Prostate gland (tissue), 2 donors: ENCODE measurements around the gene RFTN1. TPM values are rescaled to one million over a fixed set of nuclear protein-coding genes. Genes with fewer than 3 reads are reported as not detected.

Source experiments
- DNase-seq: peaks from one replicate; pipeline ENCODE4 v3.0.0-alpha.2; 2019; ENCODE audit warnings: low spot score
- H3K27ac ChIP-seq, 2 donors: fragments of 200-600 bp; sonication (generic); 2 replicates each; pipeline ENCODE4 v1.5.1; 2017 to 2019
- H3K27me3 ChIP-seq: fragments of 200-600 bp; sonication (generic); replicated peaks from 2 replicates; pipeline ENCODE4 v1.5.1; 2019; ENCODE audit not compliant: insufficient read depth
- H3K36me3 ChIP-seq, 2 donors: fragments of 200-600 bp; sonication (generic); 1 replicate in 1 of 2; 2 replicates in 1 of 2; pipeline versions ENCODE4 v1.5.1 to v1.8.1; 2017 to 2019
- H3K4me1 ChIP-seq: fragments of 200-600 bp; sonication (generic); replicated peaks from 2 replicates; pipeline ENCODE4 v1.5.1; 2019
- H3K4me3 ChIP-seq, 2 donors: fragments of 200-600 bp; sonication (generic); 2 replicates each; pipeline ENCODE4 v1.5.1; 2017 to 2019
- H3K9me3 ChIP-seq: fragments of 200-600 bp; sonication (generic); 2 replicates; pipeline ENCODE4 v1.5.1; 2017
- POLR2A ChIP-seq: fragments of 450-650 bp; IDR thresholded peaks from one replicate; pipeline ENCODE4 v1.6.1; 2016; ENCODE audit warnings: antibody characterized with exemption, mild to moderate bottlenecking
- POLR2AphosphoS5 ChIP-seq: sonication (generic); formaldehyde crosslinking; IDR thresholded peaks from one replicate; pipeline ENCODE4 v1.6.1; 2017; ENCODE audit warnings: antibody characterized with exemption
- WGBS: methylation state at CpG from one replicate; pipeline ENCODE4 v1.1.5; 2018; 5-methylcytosine and 5-hydroxymethylcytosine counted together
- intact Hi-C: fragments of 100-400 bp; cut with DNase I; formaldehyde crosslinking; loops from one replicate; pipeline ENCODE4 v1.14.2; 2022
- total RNA-seq, 2 donors: library from RNA; depleted of rRNA; stranded (reverse); fragments of >200 nt; gene quantifications; one replicate each; pipeline ENCODE4 v1.1.0, GENCODE V29; 2016
- TF ChIP-seq, protein P1 (sequence below), 4 experiments: fragments of 200-600 bp in 2 of 4; fragments of 450-650 bp in 2 of 4; sonication (generic) in 2 of 4; IDR thresholded peaks; 1 replicate in 3 of 4; 2 replicates in 1 of 4; pipeline ENCODE4 v1.5.1; 2016 to 2019; ENCODE audit warnings: antibody characterized with exemption in 4 of 4, mild to moderate bottlenecking in 2 of 4, moderate library complexity in 2 of 4

RFTN1 gene
- total RNA-seq, 2 donors from 2014 or later = 7.4 to 16.1 TPM

DNA sequence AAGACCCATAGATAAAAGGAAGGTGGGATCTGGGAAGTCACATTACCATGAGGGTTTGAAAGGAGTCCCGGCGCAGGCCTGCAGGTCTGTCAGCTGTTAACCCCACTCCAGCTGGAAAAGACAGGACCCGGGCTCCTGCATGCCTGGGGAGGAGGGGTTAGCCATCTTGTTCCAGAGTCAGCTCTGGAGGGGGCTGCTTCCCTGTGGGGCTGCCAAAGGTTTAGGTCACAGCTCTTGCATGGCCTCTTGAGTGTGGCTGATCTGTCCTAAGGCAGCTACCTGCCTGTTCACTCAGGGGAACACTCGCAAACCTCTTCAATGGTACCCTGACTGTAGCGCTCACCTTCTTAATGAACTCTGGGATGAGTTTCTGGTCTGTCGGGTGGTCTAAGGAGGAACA is 104.5 kb downstream of the RFTN1 start:
- no peaks in the 10 kb centered on the region for H3K9me3 ChIP-seq
- no peaks in the 10 kb centered on the region for H3K27me3 ChIP-seq
- intact Hi-C loops = no loop called here
- no peak overlapping the region for H3K4me3 ChIP-seq
- no peak overlapping the region for H3K27ac ChIP-seq
- WGBS = 68% methylated on average over 6 of the region's 6 CpGs
- no peaks in the 10 kb centered on the region for H3K4me1 ChIP-seq
- TF ChIP-seq, protein P1, sequence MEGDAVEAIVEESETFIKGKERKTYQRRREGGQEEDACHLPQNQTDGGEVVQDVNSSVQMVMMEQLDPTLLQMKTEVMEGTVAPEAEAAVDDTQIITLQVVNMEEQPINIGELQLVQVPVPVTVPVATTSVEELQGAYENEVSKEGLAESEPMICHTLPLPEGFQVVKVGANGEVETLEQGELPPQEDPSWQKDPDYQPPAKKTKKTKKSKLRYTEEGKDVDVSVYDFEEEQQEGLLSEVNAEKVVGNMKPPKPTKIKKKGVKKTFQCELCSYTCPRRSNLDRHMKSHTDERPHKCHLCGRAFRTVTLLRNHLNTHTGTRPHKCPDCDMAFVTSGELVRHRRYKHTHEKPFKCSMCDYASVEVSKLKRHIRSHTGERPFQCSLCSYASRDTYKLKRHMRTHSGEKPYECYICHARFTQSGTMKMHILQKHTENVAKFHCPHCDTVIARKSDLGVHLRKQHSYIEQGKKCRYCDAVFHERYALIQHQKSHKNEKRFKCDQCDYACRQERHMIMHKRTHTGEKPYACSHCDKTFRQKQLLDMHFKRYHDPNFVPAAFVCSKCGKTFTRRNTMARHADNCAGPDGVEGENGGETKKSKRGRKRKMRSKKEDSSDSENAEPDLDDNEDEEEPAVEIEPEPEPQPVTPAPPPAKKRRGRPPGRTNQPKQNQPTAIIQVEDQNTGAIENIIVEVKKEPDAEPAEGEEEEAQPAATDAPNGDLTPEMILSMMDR (IDR thresholded peaks at IDR 0.05) = no peak
- no peak for TF ChIP-seq POLR2AphosphoS5
- no peak for TF ChIP-seq POLR2A
- H3K36me3 ChIP-seq = no peaks in the 10 kb centered on the region
- DNase-seq = no peak

DNA sequence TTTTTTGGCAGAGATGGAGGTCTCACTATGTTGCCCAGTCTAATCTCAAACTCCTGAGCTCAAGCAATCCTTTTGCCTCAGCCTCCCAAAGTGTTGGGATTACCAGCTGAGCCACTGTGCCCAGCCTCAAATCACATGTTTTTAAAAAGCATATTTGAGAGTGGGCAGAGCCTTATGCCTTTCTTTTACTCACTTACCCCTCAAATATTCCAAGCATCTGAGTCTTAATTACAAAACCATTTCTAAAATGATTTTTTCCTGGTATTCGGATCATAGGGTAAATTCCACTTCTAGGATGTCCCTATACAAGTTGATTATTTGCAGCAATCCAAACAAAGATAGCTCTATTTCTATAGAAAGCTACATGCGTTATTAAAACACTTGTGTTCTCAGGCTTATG is 106.1 kb downstream of the RFTN1 start:
- no peaks in the 10 kb centered on the region for H3K9me3 ChIP-seq
- H3K36me3 ChIP-seq = no peaks in the 10 kb centered on the region
- no peak overlapping the region for H3K4me3 ChIP-seq
- H3K27ac ChIP-seq = no peak overlapping the region
- TF ChIP-seq, protein P1 (IDR thresholded peaks at IDR 0.05) = no peak
- no peak for TF ChIP-seq POLR2A
- TF ChIP-seq POLR2AphosphoS5 = no peak
- no peaks in the 10 kb centered on the region for H3K4me1 ChIP-seq
- 72% methylated on average over 2 of the region's 2 CpGs for WGBS
- intact Hi-C loops = no loop called here
- H3K27me3 ChIP-seq = no peaks in the 10 kb centered on the region
- no peak for DNase-seq

GRCh38 chr3:16406579-16406978 is 106.9 kb downstream of the RFTN1 start:
- no peak for DNase-seq
- Histone ChIP-seq H3K9me3 (no peaks in the 10 kb centered on the region), H3K27me3 (no peaks in the 10 kb centered on the region), H3K36me3 (no peaks in the 10 kb centered on the region), H3K27ac (no peak overlapping the region), H3K4me3 (no peak overlapping the region), H3K4me1 (no peaks in the 10 kb centered on the region)
- WGBS = 53% methylated on average over 2 of the region's 2 CpGs
- intact Hi-C loops = no loop called here
- TF ChIP-seq, protein P1 (IDR thresholded peaks at IDR 0.05) = no peak
- no peak for TF ChIP-seq POLR2A
- no peak for TF ChIP-seq POLR2AphosphoS5

GRCh38 chr3:16406166-16406565 is 107.3 kb downstream of the RFTN1 start:
- WGBS = 89% methylated on average over 6 of the region's 6 CpGs
- TF ChIP-seq POLR2A (no peak), POLR2AphosphoS5 (no peak)
- TF ChIP-seq, protein P1 (IDR thresholded peaks at IDR 0.05) = no peak
- no peak for DNase-seq
- Histone ChIP-seq H3K27ac (no peak overlapping the region), H3K36me3 (no peaks in the 10 kb centered on the region), H3K9me3 (no peaks in the 10 kb centered on the region), H3K4me1 (no peaks in the 10 kb centered on the region), H3K27me3 (no peaks in the 10 kb centered on the region), H3K4me3 (no peak overlapping the region)
- intact Hi-C loops = no loop called here

DNA sequence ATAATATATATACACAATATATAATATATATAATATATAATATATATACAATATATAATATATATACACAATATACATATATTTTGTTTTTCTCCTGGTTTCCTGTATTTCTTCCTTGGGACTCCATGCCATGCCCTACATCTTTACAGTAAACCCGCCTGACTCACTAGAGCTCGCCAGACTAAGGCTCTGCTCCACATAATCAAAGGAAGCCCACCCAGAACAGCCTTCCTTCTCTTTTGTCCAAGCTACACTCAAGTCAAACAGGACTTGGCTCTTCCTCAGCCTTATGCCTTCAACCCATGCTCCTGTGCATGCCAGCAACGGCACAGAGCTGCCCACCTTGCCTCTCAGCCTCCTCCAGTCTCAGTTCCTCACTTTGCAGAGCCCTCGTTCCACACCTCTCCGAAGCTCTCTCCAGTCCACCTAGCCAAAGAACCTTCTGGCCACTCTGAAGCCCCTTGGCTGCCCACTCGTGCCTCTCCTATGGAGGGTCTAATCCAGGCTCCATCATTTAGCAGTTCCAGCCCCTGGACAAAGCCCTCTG is 109.1 kb downstream of the RFTN1 start:
- H3K27me3 ChIP-seq = no peaks in the 10 kb centered on the region
- WGBS = 94% methylated on average over 6 of the region's 6 CpGs
- H3K9me3 ChIP-seq = no peaks in the 10 kb centered on the region
- TF ChIP-seq, protein P1 (IDR thresholded peaks at IDR 0.05) = no peak
- TF ChIP-seq POLR2AphosphoS5 (no peak), POLR2A (no peak)
- DNase-seq = no peak
- no peak overlapping the region for H3K4me3 ChIP-seq
- no peak overlapping the region for H3K27ac ChIP-seq
- H3K36me3 ChIP-seq = no peaks in the 10 kb centered on the region
- intact Hi-C loops = loop anchor here (5.0 kb wide), 1 partner anchor 43 kb away; no protein-coding TSS in a partner anchor
- no peaks in the 10 kb centered on the region for H3K4me1 ChIP-seq
